C1 segment of cervical spinal cord (tissue), 14 donors: ENCODE results near the gene TFDP1.

ENCODE experiments used
- DNase-seq, 14 donors: peaks; one replicate each; lab custom pipeline; 2025; lab: John Stamatoyannopoulos, UW

The TFDP1 gene

DNA sequence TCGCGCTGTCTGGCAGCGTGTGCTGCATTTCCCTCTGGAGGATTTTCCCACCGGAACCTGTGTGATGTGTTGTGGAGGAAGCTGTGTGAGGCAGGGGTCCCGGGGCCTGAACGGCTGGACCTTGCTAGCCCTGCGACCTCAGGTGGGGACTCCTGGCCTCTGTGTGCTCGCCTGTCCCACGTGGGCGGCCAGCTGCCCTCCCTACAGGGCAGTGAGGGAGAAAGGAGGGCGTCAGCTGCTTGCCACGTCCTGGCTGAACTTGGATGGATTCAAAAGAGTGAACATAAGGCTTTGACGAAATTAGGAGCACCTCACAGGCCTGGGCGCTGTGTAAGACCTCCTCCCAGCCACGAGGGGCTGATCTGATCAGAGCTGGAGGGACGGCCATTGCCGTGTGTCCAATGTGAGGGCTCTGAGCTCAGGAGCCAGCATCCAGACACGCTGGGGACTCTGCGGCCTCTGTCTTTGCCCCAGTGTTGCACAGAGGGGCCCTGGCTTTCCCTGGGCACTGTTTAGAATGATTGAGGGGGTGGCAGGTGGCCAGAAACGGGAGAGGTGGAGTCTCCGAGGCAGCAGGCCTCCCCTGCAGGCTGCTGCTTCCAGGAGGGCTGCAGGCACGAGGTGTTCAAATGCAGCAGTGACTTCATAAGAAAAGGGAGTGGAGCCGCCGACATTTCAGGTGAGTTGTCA, 13.0 kb downstream of the TFDP1 start:
- DNase-seq, result no peak

DNA sequence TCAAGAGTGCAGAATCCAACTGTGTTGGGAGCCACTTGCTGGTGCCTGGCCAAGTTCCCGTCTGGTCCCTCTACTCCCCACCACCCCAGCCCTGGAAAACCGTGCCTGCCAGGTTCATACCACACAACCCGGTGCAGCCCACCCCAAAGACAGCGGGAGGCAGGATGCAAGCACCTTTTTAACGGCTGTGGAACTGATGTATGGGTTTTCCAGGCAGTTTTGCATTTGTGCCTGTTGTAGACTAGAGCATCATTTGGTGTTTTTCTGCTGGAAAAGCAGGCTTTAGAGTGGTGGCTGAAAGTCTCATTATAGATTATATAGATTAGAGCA, 13.5 kb downstream of the TFDP1 start:
- DNase-seq, result no peak

DNA sequence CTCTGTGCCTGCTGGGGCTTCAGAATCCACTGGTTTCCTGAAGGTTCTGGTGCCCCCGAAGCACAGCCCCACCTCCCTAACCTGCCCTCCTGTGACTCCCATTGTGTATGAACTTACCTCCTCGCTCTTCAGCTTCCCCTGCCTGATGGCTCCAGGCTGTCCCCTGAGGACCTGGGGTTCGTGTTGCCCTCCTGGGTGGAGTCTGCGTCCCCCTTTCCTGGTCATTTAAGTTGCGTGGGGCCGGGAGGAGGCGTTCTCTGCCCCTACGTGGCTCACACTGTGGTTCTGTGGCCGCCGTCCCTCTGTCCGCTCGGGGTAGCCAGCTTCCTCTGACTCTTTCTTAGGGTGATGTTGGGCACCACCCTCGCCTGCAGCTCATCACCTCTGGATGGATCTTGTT, 13.9 kb downstream of the TFDP1 start:
- DNase-seq, result no peak

DNA sequence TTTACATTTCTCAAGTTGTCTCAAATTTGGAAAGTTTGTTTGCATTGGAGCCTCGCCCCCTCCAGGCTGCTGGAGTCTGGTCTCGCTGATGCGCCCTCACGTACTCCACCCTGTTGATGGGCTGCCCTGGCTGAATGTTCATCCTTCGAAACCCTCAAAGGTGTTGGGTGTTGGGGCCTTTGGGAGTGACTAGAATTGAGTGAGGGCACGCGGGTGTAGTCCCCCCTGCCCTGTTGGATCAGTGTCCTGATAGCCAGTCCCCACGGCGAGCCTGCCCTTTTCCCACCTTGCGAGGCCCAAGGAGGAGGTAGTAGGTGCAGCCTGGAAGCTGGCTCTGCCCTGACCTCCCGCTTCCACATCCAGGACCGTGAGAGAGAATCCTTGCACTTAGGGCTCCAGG, 14.8 kb downstream of the TFDP1 start:
- no peak for DNase-seq

DNA sequence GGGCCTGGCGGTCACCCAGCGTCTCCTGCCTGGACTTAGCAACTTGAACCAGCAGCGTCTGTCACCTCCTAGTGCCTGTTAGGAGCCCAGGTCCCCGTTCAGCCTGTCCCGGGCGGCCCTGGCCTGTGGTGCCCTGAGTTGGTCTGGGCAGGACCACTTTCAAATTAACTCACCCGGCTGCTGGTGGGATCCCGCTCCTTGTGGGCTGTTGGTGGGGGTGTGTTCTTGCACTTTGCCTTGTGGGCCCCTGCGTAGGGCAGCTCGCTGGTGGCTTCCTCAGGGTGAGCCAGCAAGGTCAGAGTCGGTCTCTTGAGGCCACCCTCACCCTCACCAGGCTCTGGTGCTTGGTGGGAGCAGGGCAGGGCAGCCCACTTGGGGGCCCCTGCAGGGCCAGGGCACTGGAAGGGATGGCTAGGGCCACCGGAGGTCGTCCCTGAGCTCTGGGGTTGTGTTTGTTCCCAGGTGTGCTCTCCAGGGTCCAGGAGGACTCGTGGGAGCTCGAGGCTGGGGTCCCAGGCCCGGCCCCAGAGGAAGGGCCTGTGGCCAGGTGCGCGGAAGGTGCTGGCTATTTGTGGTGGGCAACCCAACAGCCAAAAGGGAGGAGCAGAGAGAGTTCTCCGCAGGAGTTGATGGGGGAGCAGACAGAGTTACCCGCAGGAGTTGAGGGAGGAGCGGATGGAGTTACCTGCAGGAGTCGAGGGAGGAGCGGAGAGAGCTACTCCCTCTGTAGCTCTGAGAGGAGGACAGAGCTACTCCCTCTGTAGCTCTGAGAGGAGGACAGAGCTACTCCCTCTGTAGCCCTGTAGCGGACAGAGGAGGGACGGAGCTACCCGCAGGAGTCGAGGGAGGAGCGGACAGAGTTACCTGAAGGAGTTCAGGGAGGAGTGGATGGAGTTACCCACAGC, 16.9 kb downstream of the TFDP1 start:
- DNase-seq, result no peak

DNA sequence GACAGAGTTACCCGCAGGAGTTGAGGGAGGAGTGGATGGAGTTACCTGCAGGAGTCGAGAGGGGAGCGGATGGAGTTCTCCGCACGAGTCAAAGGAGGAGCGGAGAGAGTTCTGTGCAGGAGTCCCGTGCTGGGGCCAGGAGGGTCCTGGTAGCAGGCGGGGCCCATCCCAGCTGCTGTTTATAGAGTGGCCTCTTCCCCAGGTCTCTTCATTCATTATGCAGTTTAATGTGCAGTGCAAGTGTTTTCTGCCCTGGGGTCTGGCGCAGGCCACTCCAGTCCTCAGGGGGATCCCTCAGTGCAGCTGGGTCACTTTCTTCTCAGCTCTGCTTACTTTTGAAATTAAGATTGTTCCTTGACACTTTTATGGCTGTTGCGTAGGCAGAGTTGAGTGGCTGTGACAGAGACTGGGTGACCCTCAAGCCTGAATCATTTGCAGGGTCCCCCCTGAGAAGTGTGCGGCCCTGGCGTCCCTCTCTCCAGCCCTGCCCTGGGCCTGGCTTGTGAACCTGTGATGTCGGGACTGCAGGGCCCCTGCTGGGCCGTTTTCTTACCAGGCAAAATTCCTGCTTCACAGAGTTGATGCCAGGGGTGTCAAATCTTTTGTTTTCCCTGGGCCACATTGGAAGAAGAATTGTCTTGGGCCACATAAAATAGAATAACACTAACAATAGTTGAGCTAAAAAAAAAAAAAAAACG, 17.9 kb downstream of the TFDP1 start:
- no peak for DNase-seq

DNA sequence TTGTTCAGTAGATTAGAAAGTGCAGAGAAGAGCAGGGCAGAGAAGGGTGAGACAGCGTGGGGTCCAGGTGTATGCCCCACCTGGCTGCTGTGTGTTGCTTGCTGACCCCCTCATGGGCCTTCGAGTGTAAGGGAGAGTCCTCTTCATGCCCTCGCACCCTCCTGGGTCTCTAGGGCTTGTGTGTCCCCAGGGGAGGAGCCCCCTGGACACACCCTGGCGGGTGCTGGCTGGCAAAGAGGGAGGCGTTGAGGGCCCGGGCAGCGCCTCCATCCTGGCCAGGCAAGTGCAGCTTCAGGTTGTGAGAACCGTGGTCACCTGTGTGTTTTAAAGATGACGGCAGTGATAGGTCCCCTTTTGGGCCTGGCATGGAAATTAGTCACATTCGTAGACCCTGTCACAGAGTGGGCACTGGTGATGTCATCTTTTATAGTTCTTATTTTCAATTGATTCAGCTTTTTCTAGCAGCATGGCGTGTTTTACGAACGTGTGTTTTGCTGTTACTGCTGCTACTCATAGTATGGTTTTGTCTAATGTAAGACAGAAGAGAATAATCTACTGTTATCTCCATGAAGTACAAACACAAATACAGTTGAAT, 18.7 kb downstream of the TFDP1 start:
- no peak for DNase-seq

DNA sequence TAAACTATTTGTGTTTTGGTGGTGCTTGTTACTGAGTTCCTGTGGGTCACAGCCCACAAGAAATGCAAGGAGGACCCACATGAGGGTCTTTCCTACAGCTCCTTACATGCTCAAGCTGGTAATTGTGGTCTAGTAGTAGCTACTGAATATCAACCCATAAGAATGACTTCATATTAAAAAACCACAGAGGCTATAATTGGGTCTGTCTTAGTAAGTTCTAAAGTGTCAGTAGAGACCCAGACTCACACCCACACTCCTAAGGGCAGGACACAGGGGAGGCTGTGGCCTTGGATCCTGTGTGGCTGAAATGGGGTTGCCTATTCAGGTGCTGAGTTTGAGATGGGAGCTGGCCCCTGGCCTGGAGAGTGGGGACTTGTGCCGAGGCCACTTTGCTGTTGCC, 19.6 kb downstream of the TFDP1 start:
- no peak for DNase-seq

DNA sequence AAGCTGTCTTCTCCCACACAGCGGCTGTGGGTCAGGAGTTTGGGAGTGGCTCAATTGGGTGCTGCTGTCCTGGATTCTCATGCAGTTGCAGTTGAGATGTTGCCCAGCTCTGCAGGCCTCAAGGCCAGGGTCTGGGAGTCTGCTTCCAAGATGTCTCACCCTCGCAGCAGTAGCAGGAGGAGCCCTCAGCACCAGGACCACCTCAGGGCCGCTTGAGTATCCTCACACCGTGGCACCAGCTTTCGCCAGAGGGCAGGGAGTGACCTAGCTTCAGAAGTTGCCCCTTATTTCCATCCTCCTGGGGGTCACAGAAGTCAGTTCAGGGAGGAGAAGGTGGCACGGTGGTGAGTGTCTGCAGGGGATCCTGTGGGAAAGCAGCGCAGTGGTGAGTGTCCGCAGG, 20.9 kb downstream of the TFDP1 start:
- DNase-seq, result no peak

DNA sequence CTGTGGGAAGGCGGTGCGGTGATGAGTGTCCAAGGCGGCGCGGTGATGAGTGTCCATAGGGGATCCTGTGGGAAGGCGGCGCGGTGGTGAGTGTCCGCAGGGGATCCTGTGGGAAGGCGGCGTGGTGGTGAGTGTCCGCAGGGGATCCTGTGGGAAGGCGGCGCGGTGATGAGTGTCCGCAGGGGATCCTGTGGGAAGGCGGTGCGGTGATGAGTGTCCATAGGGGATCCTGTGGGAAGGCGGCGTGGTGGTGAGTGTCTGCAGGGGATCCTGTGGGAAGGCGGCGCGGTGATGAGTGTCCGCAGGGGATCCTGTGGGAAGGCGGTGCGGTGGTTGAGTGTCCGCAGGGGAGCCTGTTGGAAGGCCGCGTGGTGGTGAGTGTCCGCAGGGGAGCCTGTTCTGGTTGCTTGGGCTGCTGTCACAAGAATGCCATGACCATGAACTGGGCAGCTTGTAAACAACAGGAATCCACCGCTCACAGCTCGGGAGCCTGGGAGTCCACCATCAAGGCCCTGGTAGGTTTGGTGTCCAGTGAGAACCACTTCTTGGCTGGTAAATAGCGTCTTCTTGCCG, 21.4 kb downstream of the TFDP1 start:
- DNase-seq, result no peak

DNA sequence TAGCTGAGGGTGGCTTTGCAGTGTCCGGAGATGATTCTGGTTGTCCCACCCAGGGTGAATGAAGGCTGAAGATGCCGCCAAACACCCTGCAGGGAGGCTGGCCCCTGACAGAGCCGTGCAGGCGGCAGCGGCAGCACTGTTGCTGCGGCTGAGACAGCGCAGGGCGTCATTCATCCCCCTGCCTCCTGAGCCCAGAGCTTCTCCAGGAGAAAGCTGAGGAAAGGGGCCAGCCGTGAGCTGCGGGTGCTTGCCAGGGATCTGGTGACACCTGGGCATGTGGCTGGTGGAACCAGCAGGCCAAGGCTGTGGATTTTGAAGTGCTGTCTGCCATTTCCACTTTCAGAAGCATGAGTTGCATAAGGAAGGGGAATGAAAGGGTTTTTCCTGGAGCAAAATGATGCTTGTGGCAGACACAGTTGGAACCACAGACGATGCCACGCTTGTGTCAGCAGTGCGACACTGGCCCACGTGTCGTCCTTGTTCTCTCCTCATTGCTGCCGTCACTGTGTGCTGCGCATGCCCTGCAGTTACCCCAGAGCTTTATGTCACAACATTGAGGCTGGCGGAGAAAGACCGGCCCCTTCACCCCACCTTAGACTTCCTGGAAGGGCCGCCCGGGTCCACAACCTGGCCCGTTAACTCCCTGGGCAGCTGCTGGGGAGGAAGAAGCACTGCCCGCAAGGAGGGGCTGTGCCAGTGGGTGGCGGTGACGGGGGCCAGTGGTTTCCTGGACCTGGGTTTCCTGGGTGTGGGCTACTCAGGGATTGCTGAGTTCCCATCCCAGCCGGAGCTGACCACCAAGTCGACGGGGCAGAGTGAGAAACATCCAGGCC, 22.7 kb downstream of the TFDP1 start:
- DNase-seq, result peak in 1 of 14 donors; percentile 54

DNA sequence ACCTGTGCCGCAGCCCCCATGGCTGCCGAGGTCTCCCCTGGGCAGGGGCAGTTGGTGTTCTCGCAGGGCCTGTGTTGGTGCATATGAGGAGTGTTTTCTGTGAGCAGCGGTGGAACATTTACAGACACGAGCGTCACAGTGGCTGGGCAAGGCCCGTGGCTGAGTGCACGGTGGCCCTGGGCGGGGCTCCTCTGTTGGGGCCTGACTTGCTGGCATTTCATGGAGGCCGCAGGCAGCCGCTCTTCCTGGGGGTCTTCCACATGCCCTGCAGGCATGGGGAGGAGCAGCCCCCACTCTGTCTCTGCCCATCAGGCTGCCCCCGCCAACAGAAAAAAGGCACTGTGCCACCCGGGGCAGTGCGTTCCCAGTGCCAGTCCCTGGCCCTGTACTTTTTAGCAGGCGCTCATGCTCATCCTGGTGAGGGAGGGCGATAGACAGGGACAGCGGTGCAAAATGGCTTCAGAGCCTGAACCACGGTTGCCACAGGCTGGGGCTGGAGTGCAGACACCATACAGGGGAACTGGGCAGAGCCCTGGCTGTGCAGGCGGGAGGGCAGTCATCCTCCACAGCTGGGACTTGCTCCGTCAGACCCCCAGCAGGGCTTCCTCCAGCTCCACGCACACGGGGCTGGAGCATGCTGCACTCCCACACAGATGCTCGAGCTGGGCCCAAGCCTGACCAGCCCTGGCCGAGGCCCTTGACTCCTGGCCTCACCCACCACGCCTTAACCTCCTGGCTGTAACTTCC, 23.5 kb downstream of the TFDP1 start:
- no peak for DNase-seq

DNA sequence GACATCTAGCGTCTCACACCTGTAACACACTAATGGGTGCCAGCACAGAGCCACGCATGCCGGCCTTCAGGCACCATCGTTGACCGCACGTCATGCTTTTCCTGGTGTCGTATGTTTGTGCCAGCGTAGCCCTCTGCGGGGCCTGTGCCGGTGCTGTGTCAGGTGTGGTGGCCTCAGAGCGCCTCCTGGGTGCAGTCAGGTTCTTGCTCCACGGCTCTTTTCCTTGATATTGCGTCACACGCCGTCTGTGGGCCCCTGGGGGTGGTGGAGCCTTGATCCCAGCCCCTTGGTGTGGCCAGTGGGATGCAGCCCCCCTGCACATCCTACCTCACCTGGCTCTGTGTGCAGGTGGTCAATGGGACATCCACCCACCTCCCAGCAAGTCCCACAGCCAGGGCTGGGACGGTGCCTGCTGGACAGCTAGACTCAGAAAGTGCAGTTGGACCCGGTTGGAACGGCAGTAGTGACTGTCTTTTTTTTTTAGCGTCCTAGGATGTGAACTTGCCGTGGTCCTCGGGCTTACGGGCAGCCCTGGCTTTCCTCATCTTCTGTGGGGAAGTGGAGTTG, 24.5 kb downstream of the TFDP1 start:
- no peak for DNase-seq

DNA sequence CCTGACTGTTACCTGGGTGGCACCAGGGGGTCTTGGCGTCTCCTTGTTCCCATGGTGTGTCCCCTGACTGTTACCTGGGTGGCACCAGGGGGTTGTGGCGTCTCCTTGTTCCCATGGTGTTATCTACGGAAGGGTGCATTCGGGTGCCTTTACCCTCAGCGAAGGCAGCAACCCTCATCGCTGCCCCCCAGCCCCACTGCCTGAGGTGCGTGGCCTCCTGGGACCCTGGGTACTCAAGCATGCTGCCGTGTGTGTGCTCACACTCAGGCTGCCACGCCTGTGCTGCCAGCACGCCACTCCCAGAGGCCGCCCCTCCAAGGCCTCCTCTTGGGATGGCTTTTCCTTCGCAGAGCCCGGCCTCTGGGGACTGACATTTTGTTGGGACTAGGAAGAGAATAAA, 25.1 kb downstream of the TFDP1 start:
- no peak for DNase-seq

DNA sequence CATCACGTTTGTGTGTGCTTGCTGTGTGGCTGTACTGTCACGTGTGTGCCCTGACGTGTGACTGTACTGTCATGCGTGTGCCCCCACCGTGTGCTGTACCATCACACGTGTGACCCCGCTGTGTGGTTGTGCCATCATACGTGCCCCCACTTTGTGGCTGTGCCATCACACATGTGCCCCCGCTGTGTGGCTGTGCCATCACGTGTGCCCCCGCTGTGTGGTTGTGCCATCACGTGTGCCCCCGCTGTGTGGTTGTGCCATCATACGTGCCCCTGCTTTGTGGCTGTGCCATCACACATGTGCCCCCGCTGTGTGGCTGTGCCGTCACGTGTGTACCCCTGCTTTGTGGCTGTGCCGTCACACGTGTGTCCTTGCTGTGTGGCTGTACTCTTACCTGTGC, 25.7 kb downstream of the TFDP1 start:
- no peak for DNase-seq

DNA sequence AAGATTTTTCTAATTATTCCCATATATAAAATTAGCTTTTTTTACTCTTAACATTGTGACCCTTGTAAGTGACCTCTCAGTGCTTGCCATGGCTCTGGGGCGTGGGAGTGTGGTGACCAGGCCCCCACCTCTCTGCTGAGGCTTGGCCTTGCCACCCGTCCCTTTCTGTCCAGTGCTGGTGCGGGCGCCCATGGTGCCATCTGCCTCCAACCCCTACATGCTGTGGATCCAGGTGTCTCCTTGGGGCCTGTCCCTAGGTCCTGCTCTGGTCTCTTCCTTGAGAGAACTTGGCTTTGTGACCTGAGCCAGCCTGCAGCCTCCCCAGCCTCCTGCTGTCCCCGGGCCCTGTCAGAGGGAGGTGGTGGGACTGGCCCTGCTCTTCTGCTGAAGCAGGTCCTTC, 27.4 kb downstream of the TFDP1 start:
- DNase-seq, result no peak

DNA sequence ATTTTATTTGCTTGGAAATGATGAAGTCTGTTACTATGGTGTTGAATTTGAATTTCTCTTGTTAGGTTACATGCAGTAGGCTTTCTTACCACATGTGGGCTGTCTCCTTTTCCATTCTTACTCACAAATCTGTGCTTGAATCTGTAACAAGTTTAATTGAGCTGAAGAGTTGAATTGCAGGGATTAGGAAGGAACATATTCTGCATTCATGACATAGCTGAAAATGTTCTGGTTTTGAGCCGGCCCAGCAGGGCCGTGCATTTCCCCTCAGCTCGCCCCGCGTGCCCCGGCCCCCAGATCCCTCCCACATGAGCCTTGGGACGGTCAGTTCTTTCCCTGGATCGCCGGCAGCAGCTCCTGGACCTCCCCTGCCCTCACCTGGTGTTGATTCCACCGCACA, 28.1 kb downstream of the TFDP1 start:
- DNase-seq, result no peak

DNA sequence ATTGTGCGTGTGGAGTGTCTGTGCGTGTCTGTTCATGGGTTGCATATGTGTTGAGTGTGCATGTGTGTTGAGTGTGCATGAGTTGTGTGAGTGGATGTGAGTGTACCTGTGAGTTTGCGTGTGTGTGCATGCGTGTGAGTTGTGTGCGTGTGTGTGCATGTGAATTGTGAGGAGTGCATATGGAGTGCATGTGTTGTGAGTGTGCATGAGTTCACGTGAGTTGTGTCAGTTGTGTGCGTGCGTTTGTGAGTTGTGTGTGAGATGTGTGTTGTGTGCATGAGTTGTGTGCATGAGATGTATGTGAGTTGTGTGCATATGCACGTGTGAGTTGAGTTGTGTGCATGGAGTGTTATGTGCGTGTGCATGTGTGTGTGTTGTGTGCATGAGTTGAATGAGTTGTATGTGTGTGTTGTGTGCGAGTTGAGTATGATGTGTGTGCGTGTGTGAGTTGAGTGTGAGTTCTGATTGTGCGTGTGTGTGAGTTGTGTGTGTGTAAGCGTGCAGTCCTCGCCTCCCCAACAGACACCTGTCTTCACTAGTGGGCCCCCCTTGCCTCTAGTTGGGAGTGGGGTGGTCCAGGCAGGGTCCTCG, 29.3 kb downstream of the TFDP1 start:
- no peak for DNase-seq

DNA sequence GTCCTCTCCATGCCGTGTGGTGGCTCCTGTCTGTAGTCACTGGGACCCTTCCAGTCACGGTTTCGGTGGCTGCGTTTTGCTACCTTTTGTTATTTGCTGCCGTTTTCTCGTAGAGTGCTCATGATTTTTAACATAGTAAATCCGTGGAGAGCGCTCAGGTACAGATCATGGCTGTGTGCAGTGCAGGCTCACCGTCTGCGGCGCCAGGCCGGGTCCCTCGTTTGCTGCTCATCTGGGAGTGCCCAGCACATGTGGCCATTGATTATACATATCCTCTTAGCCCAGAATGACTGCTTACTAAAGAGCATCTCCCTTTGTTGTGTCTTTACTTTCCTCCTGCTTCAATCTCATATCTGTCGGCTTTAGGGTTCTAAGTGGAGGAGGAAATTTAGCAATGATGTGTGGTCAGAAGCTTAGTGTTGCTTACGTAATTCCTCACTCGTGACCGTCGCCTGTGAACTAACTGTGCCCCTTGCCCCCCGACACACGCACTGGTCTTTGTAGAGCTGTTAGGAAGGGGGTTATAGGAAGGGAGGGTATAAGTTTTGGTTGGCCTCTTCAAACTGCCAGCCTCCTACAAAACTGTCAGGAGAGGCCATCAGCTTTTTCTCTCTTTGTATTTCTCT, 31.8 kb downstream of the TFDP1 start:
- no peak for DNase-seq
